Keratinocyte (primary cell): ENCODE results near the gene DNAJC13.

ENCODE experiments used
- CTCF ChIP-seq, 3 experiments: IDR thresholded peaks in 1 of 3; conservative IDR thresholded peaks in 1 of 3; optimal IDR thresholded peaks in 1 of 3; 2 replicates in 2 of 3; 3 replicates in 1 of 3; pipeline versions ENCODE3 to v1.5.1; 2011; ENCODE audit warnings: low read length in 3 of 3, mild to moderate bottlenecking in 3 of 3, moderate library complexity in 2 of 3, control low read depth in 1 of 3, inconsistent platforms in 1 of 3; ENCODE audit not compliant: insufficient read depth in 2 of 3; ENCODE audit errors: extremely low read depth in 1 of 3
- EZH2 ChIP-seq: IDR thresholded peaks from one replicate; pipeline ENCODE4 v1.6.1; 2012; ENCODE audit warnings: inconsistent platforms, mild to moderate bottlenecking, low read length, moderate library complexity

- TF ChIP-seq EZH2: no peak
- TF ChIP-seq CTCF (optimal IDR thresholded peaks at IDR 0.05 in 1 of 3, IDR thresholded peaks at IDR 0.05 in 1 of 3, conservative IDR thresholded peaks at IDR 0.05 in 1 of 3; ENCODE audit: extremely low read depth in 1 of 3, insufficient read depth in 2 of 3, low read length in 3 of 3): no peak
Observed at GRCh38 chr3:132542577-132542976, 125.3 kb downstream of the DNAJC13 start.
